Fibroblast of the conjunctiva (primary cell): ENCODE data around the gene UQCC3.
A peak's percentile ranks its signal among the peaks of the same experiment; 100 is the strongest.
"Not testable (repeated sequence)": the region's sequence is repeated elsewhere in the genome, so short reads cannot be mapped to it uniquely, and the experiment has no call there.

Experiments
- DNase-seq: peaks from one replicate; pipeline ENCODE4 v3.0.0-alpha.2; 2010; ENCODE audit warnings: low read depth

UQCC3 gene

GRCh38 chr11:62671608-62672389 is at the start of gene UQCC3, which contains the start of gene LBHD1:
UQCC3 (plus strand) TSS chr11:62671673; CDS start chr11:62671746, 73 bp downstream.
LBHD1 (minus strand) TSS chr11:62672267; CDS start chr11:62670031, 2,236 bp downstream.
- DNase-seq: no peak

- no peak for DNase-seq
Observed at GRCh38 chr11:62622476-62623089, 48.9 kb upstream of the UQCC3 start.

- DNase-seq: no peak
Observed at GRCh38 chr11:62627713-62628112, 43.8 kb upstream of the UQCC3 start.

GRCh38 chr11:62632492-62632891 is 39.0 kb upstream of the UQCC3 start:
- no peak for DNase-seq

- DNase-seq: no peak
Observed at GRCh38 chr11:62644220-62644619, 27.3 kb upstream of the UQCC3 start.

- DNase-seq: no peak
Observed at GRCh38 chr11:62645671-62645945, 25.9 kb upstream of the UQCC3 start.

GRCh38 chr11:62645946-62646824 is 25.3 kb upstream of the UQCC3 start, which contains the start of gene GANAB:
GANAB (minus strand) TSS chr11:62646613; CDS start chr11:62646599, 14 bp downstream.
- peak; percentile 93 for DNase-seq

GRCh38 chr11:62646825-62647608 is 24.5 kb upstream of the UQCC3 start:
- DNase-seq: no peak

GRCh38 chr11:62647609-62648005 is 23.9 kb upstream of the UQCC3 start:
- DNase-seq: no peak

- no peak for DNase-seq
Observed at GRCh38 chr11:62648185-62648966, 23.1 kb upstream of the UQCC3 start.

GRCh38 chr11:62648967-62649364 is 22.5 kb upstream of the UQCC3 start:
- no peak for DNase-seq

- no peak for DNase-seq
Observed at GRCh38 chr11:62649486-62649885, 22.0 kb upstream of the UQCC3 start.

- not testable (repeated sequence) for DNase-seq
Observed at GRCh38 chr11:62650283-62650682, 21.2 kb upstream of the UQCC3 start.

GRCh38 chr11:62652161-62653006 is 19.1 kb upstream of the UQCC3 start:
- DNase-seq: no peak

GRCh38 chr11:62654297-62654696 is 17.2 kb upstream of the UQCC3 start:
- DNase-seq: no peak

- no peak for DNase-seq
Observed at GRCh38 chr11:62656796-62657429, 14.6 kb upstream of the UQCC3 start.

- DNase-seq: no peak
Observed at GRCh38 chr11:62664405-62665074, 6.9 kb upstream of the UQCC3 start.

- peak; percentile 89 for DNase-seq
Observed at GRCh38 chr11:62665075-62665598, 6.3 kb upstream of the UQCC3 start, which contains the start of the genes C11orf98 and CSKMT. C11orf98 (minus strand) TSS chr11:62665210; CDS start chr11:62665169, 41 bp downstream. CSKMT (plus strand) TSS chr11:62665312; CDS start chr11:62665880, 568 bp downstream.
